Raji (cell line): ENCODE data around the gene YWHAH.

Experiments used
- POLR2A ChIP-seq: IDR thresholded peaks from 2 replicates; pipeline ENCODE4 v1.6.1; 2011; ENCODE audit warnings: low read depth, low read length, control low read depth; ENCODE audit not compliant: insufficient read depth

YWHAH gene

DNA sequence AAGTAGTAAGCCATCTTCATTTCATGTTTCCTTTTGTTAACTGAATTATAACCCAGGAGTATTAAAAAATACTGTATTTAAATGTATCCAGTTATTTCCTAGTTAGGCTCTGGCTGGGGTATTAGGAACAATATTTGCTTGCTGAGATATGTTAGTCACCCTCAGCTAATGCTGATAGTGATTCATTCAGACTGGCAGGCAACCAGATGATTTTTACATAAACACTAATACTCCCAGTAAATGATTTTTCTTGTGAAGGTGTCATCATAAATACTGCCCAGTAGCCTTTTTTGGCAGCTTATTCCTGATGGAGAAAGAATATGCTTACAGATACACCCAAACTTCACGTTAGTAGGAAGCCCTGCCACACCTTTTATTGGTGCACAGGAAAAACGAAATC, 8.1 kb downstream of the YWHAH start:
- no peak for TF ChIP-seq POLR2A

GRCh38 chr22:31953261-31953660, 8.9 kb downstream of the YWHAH start:
- no peak for TF ChIP-seq POLR2A

DNA sequence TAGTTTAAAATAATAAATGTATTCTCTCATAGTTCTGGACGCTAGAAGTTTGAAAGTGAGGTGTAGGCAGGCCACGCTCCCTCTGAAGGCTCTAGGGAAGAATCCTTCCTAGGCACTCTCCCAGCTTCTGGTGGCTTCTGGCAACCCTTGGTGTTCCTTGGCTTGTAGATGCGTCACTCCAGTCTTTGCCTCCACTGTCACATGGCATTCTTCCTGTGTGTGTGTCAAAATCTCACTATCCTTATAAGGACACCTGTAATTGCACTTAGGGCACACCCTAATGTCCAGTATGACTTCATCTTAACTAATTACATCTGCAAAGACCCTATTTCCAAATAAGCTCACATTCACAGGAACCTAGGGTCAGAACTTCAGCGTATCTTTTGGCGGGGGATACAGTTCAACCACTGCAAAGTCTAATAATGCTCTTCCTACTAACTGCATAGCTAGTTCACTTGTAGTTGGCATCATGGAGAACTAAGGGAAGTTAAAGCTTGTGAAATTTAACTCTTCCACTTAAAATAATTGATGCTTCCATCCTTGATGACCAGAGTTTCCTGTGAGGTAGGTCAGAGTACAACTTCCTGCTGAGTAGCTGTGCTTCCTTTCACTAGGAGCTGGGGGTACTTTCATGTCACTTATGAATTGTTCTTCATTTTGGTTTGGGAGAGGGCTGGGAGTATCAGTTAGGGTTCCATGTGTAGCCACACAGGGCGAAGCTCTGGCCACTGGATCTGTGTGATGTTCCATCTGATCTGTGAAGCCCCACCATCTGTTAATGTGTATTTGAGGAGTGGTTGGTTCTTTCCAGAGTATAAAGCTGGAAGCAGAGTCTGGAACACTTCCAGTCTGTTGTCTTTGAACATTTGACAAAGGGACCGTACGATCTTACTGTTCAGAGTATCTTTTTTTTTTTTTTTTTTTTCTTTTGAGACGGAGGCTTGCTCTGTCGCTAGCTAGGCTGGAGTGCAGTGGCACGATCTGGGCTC, 10.5 kb downstream of the YWHAH start:
- TF ChIP-seq POLR2A, result no peak

DNA sequence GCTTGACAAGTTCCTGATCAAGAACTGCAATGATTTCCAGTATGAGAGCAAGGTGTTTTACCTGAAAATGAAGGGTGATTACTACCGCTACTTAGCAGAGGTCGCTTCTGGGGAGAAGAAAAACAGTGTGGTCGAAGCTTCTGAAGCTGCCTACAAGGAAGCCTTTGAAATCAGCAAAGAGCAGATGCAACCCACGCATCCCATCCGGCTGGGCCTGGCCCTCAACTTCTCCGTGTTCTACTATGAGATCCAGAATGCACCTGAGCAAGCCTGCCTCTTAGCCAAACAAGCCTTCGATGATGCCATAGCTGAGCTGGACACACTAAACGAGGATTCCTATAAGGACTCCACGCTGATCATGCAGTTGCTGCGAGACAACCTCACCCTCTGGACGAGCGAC, 12.0 kb downstream of the YWHAH start:
- TF ChIP-seq POLR2A, result no peak

DNA sequence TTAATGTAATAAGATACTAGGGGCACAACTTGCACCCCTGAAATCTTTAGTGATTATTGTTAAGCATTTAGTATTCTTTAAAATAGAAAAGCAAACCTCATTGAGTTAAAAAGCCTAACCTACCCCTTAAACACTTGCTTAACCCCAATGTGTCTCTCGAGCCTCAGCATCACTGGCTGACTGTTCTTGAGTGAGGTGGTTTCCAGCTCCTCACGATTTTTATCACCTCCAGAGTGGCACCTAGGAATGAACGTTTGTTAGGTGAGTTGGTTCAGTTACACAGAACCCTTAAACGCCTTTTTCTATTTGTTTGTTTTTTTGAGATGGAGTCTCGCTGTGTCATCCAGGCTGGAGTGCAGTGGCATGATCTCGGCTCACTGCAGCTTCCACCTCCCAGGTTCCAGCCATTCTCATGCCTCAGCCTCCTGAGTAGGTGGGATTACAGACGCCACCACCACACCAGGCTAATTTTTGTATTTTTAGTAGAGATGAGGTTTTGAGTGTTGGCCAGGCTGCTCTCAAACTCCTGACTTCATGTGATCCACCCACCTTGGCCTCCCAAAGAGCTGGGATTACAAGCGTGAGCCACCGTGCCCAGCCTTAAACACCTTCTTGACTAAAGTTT, 13.7 kb downstream of the YWHAH start:
- no peak for TF ChIP-seq POLR2A

DNA sequence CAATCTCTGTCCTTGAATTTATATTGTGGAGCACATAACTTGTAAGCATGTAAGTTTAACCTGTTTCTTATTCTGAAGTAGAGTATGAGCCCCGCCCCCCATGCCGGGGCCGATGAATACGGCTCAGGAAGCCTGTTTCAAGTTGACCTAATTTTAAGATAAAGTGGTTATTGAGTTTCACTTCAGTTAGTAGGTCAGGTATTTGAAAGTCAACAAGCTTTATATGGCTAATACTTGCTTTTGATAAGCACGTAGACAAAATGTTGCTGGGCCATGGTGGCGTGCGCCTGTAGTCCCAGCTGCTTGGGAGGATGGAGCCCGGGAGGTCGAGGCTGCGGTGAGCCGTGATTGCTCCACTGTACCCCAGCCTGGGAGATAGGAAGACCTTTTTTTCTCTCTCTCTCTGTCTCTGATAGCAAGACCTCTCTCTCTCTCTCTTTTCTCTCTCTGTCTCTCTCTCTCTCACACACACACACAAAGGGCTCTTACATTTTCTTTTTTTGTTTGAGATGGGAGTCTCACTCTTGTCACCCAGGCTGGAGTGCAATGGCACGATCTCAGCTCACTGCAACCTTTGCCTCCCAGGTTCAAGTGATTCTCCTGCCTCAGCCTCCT, 14.4 kb downstream of the YWHAH start:
- TF ChIP-seq POLR2A, result no peak

- TF ChIP-seq POLR2A, result no peak
Observed at GRCh38 chr22:31960767-31961166, 16.4 kb downstream of the YWHAH start.

DNA sequence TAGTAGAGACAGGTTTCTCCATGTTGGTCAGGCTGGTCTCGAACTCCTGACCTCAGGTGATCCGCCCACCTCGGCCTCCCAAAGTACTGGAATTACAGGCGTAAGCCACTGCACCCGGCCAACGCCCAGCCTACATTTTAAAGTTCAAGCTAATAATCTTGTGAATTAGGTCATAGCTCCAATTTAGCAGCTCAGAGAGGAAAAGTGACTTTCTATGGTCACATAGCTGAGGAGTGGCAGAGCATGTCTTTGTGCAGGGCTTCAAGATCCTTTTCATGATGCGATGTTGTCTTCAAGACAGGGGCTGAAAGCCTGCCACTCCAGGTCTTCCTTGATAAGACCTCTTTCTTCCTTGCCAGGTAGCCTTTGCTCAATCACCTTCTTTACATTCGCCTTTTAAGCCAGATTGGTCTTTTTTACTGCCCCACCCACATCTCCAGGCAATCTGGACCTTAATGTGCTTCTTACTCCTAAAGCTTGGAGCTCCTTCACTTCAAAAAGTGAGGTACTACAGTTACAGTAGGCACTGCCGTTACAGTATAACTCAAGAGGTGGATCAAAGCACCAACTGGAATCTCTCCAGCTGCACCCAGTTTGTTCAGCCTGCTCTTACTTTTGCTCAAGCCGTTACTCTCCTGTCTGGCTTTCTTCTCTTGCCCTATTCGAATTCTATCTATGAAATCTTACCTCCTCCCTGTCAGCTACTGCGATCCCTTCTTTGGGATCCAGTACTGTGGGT, 18.2 kb downstream of the YWHAH start:
- TF ChIP-seq POLR2A, result no peak

DNA sequence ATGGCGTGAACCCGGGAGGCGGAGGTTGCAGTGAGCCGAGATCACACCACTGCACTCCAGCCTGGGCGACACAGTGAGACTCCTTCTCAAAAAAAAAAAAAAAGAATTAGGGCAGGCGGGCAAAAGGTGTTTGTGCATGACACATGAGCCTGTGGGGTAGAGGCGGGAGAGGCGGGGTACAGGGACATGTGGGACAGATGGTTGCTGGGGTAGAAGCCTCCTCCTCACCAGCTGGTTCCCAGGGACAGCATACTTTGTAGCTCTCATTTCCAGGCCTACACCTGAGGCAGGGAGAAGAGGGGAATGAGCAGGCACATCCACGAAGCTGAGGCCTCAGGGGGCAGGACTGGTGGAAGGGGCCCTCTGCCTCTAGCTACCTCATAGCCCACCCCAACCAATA, 23.7 kb downstream of the YWHAH start:
- no peak for TF ChIP-seq POLR2A

- TF ChIP-seq POLR2A, result no peak
Observed at GRCh38 chr22:31969789-31970489, 25.6 kb downstream of the YWHAH start.

- TF ChIP-seq POLR2A, result no peak
Observed at GRCh38 chr22:31970490-31971444, 26.4 kb downstream of the YWHAH start.

DNA sequence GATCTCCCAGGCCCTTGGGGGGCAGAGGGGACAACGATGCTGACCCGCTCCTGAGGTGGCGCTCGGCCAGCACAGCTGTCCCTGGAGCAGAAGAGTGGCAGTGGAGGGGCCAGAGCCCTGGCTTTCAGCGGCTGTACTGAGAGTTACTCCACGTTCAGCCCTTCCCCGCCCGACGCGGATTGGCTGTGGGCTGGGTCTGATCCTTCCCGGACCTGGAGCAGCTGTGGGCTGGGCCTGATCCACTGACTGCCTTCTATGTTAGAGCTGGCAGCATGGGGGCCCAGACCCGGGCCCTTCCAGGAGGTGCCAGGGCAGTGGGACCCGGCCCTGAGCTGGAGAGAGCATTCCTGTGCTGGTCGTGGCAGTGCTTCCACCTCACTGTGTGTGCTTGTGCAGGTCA, 27.8 kb downstream of the YWHAH start:
- TF ChIP-seq POLR2A, result no peak

DNA sequence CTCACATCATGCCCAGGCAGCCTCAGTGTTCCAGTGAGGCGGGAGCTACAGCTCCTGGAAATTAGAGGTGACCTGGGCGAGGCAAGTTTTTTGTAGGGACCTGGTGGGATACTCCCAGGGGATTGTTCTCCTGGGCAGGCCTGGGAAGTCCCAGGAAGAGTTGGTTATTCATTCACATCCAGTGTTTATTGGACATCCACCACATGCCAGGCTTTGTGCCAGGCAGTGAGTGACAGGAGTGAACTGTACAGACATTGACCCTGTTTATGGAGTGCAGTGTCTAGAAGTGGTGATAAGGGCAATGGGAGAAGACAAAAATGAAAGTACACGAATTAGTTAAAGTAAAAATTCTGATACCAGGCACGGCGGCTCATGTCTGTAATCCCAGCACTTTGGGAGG, 29.4 kb downstream of the YWHAH start:
- TF ChIP-seq POLR2A, result no peak
